Activated CD4-positive, alpha-beta T cell treated with anti-CD3 and anti-CD28 coated beads for 4 hours (primary cell): Measurements from ENCODE around the gene MACROD1.

Experiments
- DNase-seq, 2 donors: peaks; one replicate each; pipeline ENCODE4 v3.0.0-alpha.2; 2020

Gene MACROD1

GRCh38 chr11:64130618-64131017 is 35.3 kb downstream of the MACROD1 start:
- no peak for DNase-seq

GRCh38 chr11:64129403-64129802 is 36.5 kb downstream of the MACROD1 start:
- DNase-seq = no peak

GRCh38 chr11:64128255-64129006 is 37.5 kb downstream of the MACROD1 start:
- DNase-seq = no peak

- DNase-seq = no peak
These were observed 38.4 kb downstream of the MACROD1 start for GRCh38 chr11:64127267-64128072.

- no peak for DNase-seq
These were observed 39.1 kb downstream of the MACROD1 start for GRCh38 chr11:64126796-64127195.

GRCh38 chr11:64126371-64126770 is 39.5 kb downstream of the MACROD1 start:
- no peak for DNase-seq

GRCh38 chr11:64125676-64126075 is 40.2 kb downstream of the MACROD1 start:
- DNase-seq = no peak

GRCh38 chr11:64124147-64124546 is 41.8 kb downstream of the MACROD1 start:
- DNase-seq = no peak

GRCh38 chr11:64123679-64124078 is 42.2 kb downstream of the MACROD1 start:
- no peak for DNase-seq

GRCh38 chr11:64122411-64123410 is 43.2 kb downstream of the MACROD1 start:
- DNase-seq = no peak

- DNase-seq = no peak
These were observed 44.1 kb downstream of the MACROD1 start for GRCh38 chr11:64121663-64122410.

- no peak for DNase-seq
These were observed 44.9 kb downstream of the MACROD1 start for GRCh38 chr11:64120951-64121569.

- DNase-seq = no peak
These were observed 46.2 kb downstream of the MACROD1 start for GRCh38 chr11:64119700-64120099.

GRCh38 chr11:64118876-64119665 is 46.8 kb downstream of the MACROD1 start:
- no peak for DNase-seq

GRCh38 chr11:64117763-64118459 is 48.0 kb downstream of the MACROD1 start:
- no peak for DNase-seq

- DNase-seq = no peak
These were observed 50.1 kb downstream of the MACROD1 start for GRCh38 chr11:64115531-64116522.

GRCh38 chr11:64114231-64114630 is 51.7 kb downstream of the MACROD1 start:
- DNase-seq = no peak

- no peak for DNase-seq
These were observed 52.5 kb downstream of the MACROD1 start for GRCh38 chr11:64113462-64113780.
